GM10266 (cell line): ENCODE results near the gene RASA3.

Source experiments
- DNase-seq: peaks from one replicate; pipeline ENCODE4 v3.0.0; 2012; ENCODE audit errors: extremely low spot score
- CTCF ChIP-seq: IDR thresholded peaks from 2 replicates; pipeline ENCODE4 v1.5.1; 2012; ENCODE audit warnings: mild to moderate bottlenecking, low read depth; ENCODE audit not compliant: control insufficient read depth, insufficient read depth; ENCODE audit errors: missing control alignments

Gene RASA3

GRCh38 chr13:114097893-114098688 is 34.3 kb downstream of the RASA3 start:
- TF ChIP-seq CTCF = no peak
- no peak for DNase-seq

- DNase-seq = no peak
- no peak for TF ChIP-seq CTCF
Observed at GRCh38 chr13:114097212-114097892, 35.1 kb downstream of the RASA3 start.

GRCh38 chr13:114096811-114097211 is 35.6 kb downstream of the RASA3 start:
- no peak for DNase-seq
- TF ChIP-seq CTCF = no peak

- no peak for TF ChIP-seq CTCF
- DNase-seq = no peak
Observed at GRCh38 chr13:114096031-114096485, 36.4 kb downstream of the RASA3 start.

- no peak for DNase-seq
- no peak for TF ChIP-seq CTCF
Observed at GRCh38 chr13:114095486-114095885, 36.9 kb downstream of the RASA3 start.

GRCh38 chr13:114093118-114093517 is 39.3 kb downstream of the RASA3 start:
- no peak for DNase-seq
- no peak for TF ChIP-seq CTCF

GRCh38 chr13:114092468-114092867 is 40.0 kb downstream of the RASA3 start:
- no peak for TF ChIP-seq CTCF
- no peak for DNase-seq
